NCI-H2171 (cell line): ENCODE measurements around the gene LAS1L.
"Not testable (repeated sequence)": the region's sequence is repeated elsewhere in the genome, so short reads cannot be mapped to it uniquely, and the experiment has no call there.

Experiments used
- DNase-seq: peaks from one replicate; lab custom pipeline; 2025; lab: John Stamatoyannopoulos, UW

The LAS1L gene

GRCh38 chrX:65517923-65518322, 16.7 kb downstream of the LAS1L start:
- DNase-seq: no peak

DNA sequence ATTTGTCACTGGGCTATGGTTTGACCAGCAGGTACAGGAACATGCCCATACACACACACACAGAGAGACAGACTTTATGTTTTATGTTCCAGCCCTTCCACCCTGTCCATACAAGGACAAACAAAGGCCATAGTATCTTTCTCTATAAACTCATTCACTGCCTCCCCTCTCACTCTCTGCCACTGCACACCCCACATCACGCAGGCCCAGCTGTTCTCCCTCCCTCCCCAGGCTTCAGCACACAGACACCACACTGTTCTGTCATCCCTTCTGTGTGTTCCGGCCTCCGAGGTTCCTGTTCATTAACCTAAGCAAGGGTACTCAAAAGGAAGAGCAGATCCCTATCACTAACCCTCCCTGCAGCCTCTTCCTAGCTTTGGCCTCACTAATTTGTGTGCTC, 17.8 kb downstream of the LAS1L start:
- DNase-seq: no peak

GRCh38 chrX:65513610-65514009, 21.0 kb downstream of the LAS1L start:
- no peak for DNase-seq

GRCh38 chrX:65509400-65509799, 25.2 kb downstream of the LAS1L start:
- no peak for DNase-seq

DNA sequence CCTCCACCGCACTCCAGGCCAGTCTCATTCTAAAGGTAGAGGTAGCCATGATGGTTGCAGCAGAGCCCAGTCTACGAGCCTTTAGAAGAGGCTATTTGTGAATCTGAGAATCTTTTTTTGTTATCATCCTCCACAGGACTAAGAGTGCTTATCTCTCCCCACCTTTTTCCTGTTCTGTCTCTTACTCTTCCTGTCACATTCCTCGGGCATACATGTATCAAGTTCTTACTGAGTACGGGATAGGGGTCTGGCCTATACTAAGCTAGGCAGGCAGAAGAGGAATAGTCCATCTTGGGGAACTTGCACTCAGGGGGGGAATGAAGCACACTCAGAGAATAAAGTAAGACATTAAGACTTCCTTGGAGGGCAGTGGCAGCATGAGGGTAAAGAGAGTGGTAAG, 25.7 kb downstream of the LAS1L start:
- DNase-seq: no peak

DNA sequence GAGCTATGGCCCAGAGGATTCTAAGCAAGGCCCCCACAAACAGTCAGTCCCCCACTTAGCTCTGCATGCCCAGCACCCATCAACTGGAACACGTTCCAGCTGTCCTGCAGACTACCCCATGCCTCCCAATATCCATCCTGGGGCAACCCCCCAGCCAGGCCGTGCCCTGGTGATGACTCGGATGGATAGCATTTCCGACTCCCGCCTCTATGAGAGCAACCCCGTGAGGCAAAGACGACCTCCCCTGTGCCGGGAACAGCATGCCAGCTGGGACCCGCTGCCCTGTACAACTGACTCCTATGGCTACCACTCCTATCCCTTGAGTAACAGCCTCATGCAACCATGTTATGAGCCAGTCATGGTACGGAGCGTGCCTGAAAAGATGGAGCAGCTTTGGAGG, 32.0 kb downstream of the LAS1L start:
- no peak for DNase-seq

- no peak for DNase-seq
These were observed 41.2 kb downstream of the LAS1L start for GRCh38 chrX:65493431-65493830.

GRCh38 chrX:65491620-65492019, 43.0 kb downstream of the LAS1L start:
- no peak for DNase-seq

- DNase-seq: no peak
These were observed 46.1 kb downstream of the LAS1L start for GRCh38 chrX:65488495-65488894.

DNA sequence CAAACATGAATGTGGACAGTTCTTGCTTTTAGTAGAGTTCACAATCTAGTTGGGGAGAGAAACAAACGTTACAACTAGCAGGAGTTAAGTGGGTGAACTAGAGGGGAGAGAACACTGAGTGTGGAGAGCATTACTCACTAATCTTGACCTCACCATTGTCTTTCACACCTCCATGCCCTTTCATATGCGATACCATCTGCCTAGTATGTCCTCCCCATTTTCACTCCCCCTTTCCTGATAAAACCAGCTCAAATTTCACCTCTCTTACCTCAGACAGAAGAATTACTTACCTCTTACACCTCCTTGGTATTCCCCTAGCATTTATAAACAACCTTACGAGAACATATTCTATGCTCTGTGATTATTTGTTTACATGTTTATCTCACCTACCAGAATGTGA, 53.6 kb downstream of the LAS1L start:
- no peak for DNase-seq

GRCh38 chrX:65479102-65479501, 55.5 kb downstream of the LAS1L start:
- not testable (repeated sequence) for DNase-seq

GRCh38 chrX:65476564-65476963, 58.0 kb downstream of the LAS1L start:
- DNase-seq: no peak

DNA sequence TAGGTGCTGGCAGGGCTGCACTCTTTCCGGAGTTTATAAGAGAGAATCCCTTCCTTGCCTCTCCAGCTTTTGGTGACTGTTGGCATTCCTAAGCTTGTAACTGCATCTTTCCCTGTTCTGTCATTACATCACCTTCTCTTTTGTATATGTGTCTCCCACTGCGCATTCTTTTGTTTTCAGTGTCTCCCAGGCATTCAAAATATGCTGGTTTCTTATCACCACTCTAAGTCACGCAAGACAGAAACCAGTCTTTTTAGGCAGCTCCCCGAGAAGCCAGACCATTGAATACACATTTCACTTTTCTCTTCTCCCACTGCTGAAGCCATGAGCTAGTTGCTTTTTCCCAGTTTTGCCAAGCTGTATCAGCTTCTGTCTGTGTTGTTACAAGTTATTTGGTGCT, 71.0 kb downstream of the LAS1L start:
- DNase-seq: no peak
